HG02885 (cell line): Measurements from ENCODE around the gene CBR3.

ENCODE experiments used
- ATAC-seq: cut with Tn5 transposase; IDR thresholded peaks from one replicate; pipeline ENCODE4 v1.9.1; 2021; ENCODE audit warnings: mild to moderate bottlenecking; ENCODE audit not compliant: unreplicated experiment, poor library complexity

CBR3 gene

DNA sequence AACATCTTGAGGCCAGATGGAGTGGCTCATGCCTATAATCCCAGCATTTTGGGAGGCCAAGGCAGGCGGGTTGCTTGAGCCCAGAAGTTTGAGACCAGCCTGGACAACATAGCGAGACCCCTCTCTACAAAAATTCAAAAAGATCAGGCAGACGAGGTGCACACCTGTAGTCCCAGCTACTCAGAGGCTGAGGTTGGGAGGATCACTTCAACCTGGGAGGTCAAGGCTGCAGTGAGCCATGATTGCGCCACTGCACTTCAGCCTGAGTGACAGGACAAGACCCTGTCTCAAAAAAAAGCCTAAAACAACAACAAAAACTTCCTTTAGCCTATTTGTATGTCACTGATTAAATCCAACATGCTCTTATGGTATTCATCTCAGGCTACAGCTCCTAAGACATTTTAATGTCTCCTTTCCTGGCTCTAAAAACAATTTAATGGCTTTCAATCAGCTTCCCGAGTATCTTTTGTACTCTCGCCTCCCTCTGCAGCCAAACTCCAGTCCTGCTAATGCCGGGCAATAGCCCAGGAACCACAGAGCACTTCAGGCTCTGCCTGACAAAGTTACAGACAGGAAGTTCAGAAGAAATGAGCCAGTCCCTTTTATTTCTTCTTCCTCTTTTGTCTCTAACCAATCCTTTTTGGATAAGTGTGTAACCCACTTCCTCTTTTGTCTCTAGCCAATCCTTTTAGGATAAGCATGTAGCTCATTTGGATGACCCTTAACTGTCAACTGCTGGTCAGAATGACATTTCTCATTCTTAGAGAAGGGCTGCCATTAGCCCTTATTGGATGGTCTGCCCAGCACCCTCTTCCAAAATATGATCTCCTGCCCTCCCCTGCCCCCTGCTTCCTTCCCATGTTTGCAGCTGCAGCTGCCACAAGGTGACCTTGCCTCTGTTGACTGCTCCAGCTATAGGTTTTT lies 15.2 kb downstream of the CBR3 start:
- ATAC-seq = no peak

DNA sequence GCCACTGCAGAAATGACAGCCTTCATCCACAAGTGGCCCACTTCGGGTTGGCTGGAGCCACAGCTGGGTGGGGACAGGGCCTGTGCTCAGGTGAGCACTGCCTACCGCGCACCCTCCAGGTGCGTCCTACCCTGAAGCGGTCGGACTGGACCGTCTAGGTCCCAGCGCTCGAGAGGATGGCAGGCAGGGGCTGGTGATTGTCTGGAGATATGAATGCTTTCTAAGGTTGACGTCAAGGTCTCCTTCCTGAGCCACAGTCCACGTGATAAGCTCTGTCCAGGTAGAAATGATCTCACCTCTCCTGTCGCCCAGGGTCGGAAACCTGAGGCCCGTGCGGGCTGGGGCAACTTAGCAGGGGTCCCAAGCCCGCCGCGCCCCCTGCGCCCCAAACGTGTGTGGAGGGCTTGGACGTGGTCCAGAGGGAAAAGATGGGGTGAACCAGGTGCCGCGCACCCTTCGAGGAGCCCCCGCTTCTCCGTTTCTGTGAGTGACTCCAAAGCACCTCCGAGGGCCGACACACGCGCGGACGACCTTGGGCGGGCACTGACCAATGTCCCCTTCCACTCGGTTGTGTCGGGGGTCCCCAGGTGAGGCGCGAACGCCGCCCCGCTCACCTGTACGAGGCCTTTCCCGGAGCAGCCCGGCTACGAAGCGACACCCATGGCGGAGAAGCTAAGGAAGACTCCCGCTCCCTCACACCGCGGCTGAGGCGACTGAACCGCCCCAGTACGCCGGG lies 20.9 kb downstream of the CBR3 start:
- no peak for ATAC-seq

DNA sequence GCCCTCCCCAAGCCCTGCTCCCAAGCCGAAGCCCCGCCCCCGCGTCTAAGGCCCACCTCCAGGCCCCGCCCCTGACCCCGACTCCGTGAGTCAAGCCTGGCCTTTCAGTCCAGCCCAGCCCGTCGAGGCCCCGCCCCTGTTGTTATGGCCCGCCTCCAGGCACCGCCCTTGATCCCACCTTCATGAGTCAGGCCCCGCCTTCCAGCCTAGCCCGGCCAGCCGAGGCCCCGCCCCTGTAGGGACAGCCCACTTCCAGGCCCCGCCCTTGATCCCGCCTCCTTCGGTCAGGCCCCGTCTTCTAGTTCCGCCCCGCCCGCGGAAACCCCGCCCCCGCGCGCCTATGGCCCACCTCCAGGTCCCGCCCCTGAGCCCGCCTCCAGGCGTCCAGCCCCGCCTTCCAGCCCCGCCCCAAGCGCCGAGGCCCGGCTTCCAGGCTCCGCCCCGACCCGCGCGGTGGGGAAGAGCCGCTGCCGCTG lies 21.5 kb downstream of the CBR3 start:
- ATAC-seq = peak; percentile 87

DNA sequence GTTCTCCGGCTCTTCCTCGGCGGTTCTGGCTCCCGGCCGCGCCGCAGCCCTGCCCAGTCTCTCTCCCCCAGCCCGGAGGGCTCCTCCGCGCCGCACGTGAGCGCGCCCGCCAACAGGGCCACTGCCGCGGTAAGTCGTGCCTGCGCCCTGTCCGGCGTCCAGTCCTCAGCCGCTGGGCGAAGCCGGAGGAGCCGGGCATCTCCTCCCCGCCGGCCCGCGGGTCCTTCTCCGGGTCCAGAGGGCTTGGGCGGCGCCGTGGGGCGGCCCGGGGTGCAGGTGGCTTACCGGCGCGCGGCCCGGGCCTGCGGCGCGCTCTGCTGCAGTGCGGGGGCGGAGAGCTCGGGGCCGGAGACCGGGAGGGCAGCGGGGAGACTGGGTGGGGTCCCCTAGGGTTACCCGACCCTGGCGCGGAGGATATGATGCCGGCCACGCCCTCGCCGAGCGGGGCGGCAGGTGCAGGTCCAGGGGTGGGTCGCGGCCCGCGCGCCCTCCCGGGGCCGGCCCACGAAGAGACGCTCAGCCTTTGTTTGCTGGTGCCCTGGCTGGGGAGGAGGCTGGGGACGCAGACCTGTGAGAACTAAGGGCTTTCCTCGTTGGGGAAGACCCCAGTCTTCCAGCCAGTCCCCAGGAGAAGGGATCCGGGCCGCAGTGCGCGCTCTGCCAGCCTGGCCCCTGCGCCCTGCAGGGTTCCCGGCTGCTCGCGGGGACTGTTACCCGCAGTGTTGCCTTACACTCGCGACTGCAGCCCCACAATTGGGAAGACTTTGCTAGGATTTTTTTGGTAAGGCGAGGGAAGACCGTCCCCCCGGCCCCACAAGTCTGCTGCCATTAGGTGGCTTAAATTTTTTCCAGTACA lies 22.2 kb downstream of the CBR3 start, which contains the start of gene DOP1B:
DOP1B (plus strand) TSS at position 10 of the 856 bp plus-strand sequence. CDS start 7,910 bp downstream, outside the sequence.
- peak; percentile 31 for ATAC-seq

DNA sequence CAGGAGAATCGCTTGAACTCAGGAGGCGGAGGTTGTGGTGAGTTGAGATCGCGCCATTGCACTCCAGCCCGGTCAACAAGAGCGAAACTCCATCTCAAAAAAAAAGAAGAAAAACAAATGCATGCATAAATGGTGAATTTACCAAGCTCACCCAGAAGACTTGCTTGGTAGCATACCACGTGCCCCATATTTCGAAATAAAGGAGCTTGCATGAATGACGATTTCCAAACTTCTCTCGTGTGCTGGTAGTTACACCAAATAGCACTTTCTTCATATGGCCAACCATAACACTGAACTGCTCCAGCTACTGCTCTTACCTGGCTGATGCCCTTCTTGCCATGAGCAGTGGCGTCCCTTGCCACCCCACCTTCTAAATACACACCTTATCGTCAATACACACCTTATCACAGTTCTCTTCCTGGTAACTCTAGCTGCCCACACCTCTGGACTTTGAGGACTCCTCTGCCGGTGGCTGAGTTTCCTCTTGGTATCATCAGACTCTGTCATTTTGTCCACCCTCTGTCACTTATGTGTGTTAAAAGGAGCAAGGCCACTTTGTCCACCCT lies 24.6 kb downstream of the CBR3 start:
- no peak for ATAC-seq

DNA sequence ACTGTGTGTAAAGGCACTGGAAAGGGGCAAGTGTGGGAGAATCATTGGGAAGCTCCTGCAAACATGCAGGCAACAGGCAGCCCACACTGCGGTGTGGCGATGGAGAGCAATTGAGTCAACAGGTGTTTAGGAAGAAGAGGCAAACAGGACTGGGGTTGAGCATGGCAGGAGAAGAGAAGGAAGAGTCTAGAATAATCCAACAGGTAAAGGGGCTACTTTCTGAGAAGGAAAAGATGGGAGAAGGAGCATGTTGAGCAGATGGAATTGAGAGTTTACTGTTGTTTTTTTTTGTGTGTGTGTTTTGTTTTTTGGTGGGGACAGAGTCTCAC lies 25.9 kb downstream of the CBR3 start:
- no peak for ATAC-seq

DNA sequence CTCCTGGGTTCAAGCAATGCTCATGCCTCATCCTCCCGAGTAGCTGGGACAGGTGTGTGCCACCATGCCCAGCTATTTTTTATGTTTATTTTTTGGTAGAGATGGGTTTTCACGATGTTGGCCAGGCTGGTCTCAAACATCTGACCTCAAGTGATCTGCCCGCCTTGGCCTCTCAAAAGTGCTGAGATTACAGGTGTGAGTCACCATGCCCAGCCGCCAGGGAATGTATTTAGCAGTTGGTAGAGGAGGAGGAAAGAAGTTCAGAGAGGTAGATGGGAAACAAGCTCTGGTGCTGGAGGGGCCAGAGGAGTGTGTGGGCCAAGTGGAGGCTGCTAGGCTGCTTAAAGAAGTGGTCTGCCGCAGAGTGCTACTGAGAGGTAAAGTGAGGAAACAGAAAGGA lies 27.8 kb downstream of the CBR3 start:
- ATAC-seq = no peak

DNA sequence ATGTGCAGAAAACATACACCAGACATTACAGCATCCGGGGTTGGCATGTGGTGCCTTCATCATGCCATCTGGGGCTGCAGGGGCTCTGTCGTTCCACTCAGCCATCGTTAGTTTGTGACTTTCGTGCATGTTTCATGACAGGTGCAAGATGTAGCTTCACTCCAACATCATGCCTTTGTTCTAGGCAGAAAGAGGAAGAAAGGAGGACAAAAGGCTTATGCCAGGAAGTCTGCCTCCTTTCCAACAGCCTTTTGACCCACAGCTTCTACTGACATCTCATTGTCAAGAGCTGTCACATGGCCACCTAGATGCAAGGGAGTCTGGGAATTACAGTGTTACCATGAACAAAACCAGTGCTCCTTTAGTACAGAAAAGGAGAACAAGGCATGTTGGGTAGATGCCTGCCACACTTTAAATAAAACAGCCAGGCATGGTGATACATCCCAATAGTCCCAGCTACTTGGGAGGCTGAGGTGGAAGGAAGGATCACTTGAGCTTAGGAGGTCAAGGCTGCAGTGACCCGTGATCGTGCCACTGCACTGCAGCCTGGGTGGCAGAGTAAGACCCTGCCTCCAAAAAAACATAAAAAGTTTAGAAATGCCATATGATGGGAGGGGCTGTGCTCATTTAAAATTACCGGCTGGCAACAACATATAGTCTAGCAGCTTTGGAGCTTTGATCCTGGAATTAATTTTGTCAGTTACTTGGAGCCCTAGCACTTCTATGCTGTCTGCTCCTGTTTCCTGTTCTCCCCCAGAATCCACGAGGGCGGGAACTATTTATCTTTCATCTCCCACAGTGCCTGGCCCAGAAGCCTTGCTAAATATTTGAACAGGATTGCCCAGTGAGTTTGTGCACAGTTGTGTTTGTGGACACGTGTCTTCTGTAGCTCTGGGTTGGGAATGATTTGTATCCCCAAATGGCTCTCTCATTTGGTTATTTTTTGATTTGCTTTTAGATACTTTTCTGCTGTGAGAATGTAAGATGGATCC lies 29.2 kb downstream of the CBR3 start:
- no peak for ATAC-seq

DNA sequence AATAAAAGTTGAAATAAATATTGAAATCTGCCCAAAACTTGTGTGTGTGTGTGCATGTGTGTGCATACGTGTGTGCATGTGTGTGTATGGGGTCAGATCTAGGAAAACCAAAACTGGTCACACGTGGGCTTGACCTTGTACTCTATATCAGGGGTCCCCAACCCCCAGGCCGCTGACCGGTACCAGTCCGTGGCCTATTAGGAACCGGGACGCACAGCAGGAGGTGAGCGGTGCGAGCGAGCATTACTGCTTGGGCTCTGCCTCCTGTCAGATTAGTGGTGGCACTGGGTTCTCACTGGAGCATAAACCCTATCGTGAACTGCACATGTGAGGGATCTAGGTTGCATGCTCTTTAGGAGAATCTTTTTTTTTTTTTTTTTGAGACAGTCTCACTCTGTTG lies 30.5 kb downstream of the CBR3 start:
- no peak for ATAC-seq

DNA sequence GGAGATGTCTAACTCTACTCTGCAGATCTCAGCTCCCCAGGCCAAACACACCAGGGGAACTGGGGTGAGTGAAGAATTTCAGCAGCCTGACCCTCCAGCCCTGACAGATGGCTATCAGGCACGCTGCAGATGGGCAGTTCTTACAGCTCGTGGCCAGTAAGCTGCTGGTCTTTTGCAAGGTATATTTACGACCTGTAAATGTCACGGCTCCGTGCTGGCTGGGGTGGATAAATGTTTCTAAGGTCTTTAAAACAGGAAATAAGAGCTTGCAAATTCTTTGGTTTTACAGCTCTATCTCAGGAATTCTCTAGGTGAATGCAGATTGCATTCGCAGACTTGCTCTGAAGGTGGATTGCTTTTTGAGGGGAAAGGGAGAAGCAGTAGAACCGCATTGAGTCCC lies 31.8 kb downstream of the CBR3 start:
- ATAC-seq = no peak

DNA sequence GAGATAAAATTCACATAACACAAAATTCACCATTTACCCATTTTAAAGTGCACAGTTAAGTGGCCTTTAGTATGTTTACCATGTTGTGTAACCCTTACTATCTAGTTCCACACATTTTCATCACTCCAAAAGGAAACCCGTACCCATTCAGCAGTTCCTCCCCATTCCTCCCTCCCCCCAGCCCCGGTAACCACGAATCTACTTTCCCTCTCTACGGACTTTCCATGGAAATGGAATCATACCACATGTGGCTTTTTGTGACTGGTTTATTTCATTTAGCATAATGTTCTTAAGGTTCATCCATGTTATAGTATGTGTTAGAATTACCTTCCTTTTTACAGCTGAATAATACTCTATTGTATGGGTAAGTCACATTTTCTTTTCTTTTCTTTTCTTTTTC lies 32.7 kb downstream of the CBR3 start:
- no peak for ATAC-seq

DNA sequence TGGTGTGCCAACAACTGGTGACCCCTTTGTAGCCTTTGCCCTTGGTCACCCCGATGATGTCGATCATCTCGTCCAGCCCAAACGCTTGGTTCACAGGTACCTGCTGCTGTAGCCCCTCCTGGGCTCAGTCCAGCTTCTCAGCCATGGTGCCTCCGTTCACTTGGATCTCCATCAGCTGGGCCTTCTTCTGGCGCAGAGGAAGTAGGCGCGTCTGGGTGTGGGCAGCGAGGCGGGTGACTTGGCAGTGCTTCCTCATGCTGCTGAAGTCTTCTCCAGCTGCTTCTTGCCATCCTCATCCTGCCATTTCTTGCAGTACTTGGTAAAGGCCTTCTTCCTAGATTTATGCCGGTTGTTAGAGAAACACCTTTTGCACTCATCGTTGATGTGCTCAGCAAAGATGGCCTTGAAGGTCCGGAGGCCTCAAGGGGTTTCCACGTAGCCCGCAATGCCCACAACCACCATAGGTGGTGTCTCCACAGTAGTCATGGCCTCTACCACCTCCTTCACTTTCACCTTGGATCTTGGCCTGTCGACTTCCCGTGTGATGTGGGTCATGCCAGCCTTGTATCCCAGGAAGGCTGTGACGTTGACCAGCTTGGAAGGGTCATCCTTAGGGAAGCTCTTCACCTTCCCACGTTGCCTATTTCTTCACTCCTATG lies 34.7 kb downstream of the CBR3 start:
- ATAC-seq = no peak

DNA sequence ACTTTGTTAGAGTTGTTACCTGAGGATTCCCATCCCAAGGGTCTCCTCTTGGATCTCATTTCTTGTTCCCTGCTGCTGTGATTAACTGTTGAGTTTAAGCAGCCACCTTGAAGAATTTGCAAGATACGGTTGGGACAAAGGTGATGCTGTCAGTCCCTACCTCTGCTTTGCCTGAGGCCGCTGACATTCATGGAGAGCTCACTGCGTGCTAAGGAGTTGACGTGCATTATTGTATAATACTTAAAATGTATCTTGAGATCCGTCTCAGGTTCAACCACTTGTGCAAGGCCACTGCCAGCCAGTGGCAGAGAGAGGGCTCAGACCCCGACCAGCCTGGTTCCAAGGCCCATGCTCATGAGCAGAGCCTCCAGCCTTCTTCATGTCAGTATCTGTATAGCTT lies 35.9 kb downstream of the CBR3 start:
- ATAC-seq = no peak

DNA sequence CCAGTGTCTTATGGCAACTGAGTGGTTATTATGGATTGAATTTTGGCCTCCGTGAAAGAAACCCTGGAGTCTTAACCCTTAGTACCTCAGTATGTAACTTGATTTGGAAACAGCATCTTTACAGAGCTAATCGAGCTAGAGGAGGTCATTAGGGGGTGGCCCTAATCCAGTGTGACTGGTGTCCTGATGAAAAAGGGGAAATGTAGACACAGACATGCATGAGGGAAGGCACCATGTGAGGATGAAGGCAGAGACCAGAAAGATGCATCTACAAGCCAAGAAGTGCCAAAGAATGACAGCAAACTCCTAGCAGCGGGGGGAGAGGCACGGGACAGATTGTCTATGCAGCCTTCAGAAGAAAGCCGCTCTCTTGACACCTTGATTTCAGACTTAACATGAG lies 36.5 kb downstream of the CBR3 start:
- ATAC-seq = no peak

DNA sequence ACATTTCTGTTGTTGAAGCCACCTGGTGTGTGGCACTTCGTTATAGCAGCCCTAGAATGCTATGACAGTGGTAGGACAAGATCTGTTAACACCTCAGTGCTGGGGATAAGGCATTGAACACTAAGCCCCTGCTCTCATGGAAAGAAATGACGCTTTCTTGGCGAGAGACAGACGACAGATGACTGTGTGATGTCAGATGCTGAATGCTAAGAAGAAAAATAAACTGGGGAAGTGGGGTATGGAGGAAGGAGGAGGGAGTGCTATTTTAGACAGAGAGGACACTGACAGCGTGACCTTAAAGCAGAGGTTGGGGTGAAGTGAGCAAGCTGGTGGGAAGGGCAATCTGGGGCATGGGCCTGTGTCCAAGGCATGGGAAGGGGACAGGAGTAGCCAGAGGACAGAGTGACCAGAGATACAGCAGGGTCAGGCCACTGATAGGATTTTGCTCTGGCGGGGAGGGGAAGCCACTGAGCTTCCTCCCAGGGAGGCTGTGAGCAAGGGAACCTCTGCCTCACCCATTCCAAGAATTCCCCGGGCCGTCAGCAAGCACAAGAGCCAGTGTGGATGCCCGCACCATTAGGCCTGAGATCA lies 37.0 kb downstream of the CBR3 start:
- no peak for ATAC-seq

DNA sequence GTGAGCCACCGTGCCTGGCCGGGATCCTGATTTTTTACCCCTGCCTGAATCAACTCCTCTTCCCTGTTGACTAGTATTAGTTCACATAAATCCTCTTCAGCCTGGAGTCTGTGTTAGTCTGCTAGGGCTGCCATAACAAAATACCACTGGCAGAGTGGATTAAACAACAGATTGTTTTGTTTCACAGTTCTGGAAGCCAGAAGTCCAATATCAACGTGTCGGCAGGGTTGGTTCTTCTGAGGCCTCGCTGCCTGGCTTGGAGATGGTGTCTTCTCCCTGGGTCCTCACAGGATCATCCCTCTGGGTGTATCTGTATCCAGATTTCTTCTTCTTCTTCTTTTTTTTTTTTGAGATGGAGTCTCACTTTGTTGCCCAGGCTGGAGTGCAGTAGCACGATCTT lies 39.9 kb downstream of the CBR3 start:
- no peak for ATAC-seq

DNA sequence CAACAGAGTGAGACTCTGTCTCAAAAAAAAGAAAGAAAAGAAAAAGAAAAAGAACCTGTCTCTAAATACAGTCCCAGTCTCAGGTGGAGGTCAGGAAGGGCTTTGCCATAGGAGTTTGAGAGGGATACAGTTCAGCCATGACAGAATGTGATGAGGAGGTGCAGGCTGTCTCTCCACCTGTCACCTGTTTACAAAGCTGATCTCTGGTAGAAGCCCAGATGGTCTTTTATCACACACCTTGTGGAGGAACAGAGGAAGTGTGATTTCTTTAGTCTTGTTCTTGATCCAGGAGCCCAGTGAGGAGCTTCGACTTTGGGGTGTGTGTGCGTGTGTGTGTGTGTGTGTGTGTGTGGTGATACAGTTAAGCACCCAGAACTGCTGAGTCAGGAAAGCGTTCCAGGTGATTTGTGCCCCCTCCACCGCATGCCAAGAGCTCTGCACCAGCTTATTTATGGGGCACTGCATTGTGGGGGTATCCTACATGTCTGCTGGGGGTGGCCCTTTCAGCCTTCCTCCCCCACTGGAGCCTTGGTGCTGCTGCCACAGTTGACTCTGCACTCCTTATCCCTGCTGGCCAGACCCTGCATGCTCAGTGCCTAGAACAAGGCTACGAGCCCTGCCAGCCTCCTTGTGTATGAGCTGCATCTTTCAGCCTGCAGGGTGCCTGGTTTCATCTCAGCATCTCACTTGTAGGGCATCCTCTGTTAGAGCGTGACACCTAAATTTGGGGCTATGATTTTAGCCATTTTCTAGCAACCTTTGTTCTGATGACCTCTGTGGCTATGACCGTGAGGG lies 41.1 kb downstream of the CBR3 start:
- no peak for ATAC-seq
